Effector CD8-positive, alpha-beta T cell (primary cell): ENCODE results near the gene OR2W3.

Experiments used
- DNase-seq: peaks from one replicate; lab custom pipeline; 2025; lab: John Stamatoyannopoulos, UW
- total RNA-seq, 4 experiments: gene quantifications; one replicate each; lab custom pipeline; 2026; lab: John Stamatoyannopoulos, UW

OR2W3 gene
- 0 reads per million in 4 experiments for total RNA-seq

GRCh38 chr1:247895163-247895637 is at the start of gene OR2W3:
OR2W3 (plus strand) TSS chr1:247895587; CDS start chr1:247895587, 0 bp downstream.
- DNase-seq = no peak

DNA sequence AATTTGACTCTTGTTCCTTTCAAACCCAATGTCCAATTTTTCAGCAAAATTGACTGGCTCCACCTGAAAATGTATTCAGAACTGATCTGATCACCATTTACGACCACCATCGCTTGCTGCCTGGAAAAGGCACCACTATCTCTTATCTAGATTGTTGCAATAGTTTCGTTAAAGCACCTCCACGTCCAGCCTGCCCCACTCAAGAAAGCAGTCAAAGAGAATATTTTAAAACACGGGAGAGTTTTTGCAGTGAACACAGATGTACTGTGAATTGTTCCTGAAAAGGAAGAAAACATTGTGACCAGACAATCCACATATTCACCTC is 49.7 kb upstream of the OR2W3 start:
- DNase-seq = no peak

DNA sequence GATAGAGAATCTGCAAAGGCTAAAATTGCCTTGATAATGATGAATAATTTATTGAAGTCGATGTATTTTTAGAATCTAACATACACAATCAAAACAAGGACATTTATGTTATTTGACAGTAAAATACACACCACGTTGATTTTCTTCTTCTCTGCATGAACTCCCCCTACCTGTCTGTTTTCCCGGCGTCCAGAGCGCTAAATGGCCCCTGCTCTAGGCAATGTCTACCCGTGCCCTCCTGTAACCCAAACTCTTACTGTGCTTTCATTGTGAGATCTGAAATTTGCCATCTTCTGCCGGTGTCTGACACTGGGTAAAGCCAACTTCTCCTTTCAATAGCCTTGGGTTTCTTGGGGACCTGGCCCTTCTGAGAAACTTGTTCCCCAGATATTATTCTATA is 47.0 kb upstream of the OR2W3 start:
- DNase-seq = no peak

DNA sequence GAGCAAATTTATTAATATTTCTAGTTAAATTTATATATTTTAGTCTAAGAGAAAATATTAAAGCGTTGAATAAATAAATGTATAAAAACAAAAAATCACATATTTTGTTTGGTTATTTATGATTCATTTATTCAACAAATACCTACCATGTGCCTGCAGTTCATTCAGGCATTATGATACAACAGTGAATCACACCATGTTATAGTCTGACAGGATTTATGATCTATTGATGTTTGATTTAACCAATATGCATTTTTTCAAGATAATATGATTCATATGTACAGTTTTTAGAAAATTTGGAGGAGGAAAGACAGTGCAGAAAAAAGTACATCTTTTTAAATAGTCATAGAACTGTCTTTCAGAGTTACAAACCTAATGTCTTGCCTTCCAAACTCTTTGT is 45.8 kb upstream of the OR2W3 start:
- DNase-seq = no peak

DNA sequence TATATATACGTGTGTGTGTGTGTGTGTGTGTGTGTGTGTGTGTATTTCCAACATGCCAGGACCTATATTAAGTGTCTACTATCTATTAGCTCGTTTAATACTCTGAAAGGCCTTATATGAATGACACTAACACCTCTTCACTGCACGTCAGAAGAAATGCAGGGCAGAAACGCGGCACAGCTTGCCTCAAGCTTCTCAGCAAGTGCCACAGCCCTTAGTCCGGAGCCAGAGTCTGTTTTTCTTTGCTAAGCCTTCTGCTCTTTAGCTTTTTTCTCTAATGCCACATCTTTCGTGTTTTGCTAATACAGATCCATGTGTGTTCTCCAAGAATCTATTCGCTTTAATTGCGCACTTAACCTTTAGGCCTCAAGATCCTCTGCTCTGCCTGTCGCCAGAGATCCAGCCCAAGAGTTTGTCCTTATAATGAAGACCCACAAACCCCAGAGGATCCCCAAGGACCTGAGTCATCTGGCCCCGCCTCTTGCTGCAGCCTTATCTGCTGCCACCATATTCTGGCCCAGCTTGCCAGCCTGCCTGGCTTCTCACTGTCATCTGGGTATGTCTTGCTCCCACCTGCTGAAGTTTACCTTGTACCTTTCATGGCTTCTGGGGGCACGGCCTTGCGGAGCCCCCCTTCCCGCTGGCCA is 40.4 kb upstream of the OR2W3 start:
- no peak for DNase-seq

DNA sequence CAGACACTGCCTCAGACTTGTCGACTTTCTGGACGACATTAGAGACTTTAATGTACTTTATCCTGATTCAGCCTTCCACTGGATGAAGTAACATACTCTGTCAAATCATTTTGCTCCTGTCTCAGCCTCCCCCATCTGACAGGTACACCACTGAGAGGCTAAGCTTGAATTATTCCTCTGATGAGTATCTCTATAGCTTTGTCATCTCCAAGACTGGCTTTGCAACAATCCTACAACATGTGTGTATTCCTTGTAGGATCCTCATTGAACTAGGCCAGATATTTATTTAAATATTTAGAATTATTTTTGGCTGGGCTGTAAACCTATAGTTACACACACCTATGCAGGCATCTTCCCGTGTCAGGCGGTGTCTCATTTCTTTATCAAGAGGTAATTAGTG is 39.5 kb upstream of the OR2W3 start:
- DNase-seq = no peak

GRCh38 chr1:247857069-247857984 is 38.1 kb upstream of the OR2W3 start, which contains the start of gene TRIM58:
TRIM58 (plus strand) TSS chr1:247857187; CDS start chr1:247857247, 60 bp downstream.
- no peak for DNase-seq

GRCh38 chr1:247857985-247858619 is 37.3 kb upstream of the OR2W3 start:
- DNase-seq = no peak

GRCh38 chr1:247862756-247863155 is 32.6 kb upstream of the OR2W3 start:
- DNase-seq = no peak

- no peak for DNase-seq
Observed at GRCh38 chr1:247864644-247865043, 30.7 kb upstream of the OR2W3 start.

DNA sequence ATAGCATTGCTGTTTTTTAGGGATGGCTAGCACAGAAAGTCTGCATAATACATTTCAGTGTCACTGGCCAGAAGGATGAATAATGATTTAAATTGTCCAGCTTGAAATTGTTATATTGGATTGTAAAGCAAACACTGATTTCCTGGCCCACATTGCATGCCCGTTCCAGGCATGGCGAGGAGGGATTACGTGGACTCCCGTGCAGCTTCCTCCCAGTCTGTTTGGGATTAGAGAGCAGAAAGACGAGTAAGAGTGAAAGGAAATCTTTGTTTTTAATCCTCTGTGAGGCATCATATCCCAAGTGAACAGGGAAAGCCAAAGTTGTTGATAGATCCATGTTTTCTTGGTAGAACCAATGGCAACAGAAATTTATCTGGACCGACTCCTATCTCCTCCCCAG is 30.0 kb upstream of the OR2W3 start:
- no peak for DNase-seq

DNA sequence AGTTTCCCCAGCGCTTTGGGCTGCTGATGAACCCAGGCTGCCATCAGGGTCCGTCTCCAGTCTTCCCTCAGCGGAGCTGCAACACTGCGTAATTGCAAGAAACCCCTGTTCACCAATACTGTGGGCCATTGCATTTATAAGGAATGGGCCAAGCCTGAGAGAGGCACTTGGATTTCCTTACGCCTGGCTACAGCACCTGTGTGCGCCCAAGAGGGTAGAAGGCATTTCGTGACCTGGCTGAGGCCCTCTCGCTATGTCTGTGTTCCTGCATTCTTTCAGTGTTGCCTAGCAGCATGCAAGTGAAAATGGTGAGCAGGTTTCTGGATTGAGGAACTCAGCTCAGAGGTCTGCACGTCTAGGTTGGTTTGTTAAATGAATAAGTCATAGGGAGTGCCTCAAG is 12.0 kb upstream of the OR2W3 start:
- no peak for DNase-seq

DNA sequence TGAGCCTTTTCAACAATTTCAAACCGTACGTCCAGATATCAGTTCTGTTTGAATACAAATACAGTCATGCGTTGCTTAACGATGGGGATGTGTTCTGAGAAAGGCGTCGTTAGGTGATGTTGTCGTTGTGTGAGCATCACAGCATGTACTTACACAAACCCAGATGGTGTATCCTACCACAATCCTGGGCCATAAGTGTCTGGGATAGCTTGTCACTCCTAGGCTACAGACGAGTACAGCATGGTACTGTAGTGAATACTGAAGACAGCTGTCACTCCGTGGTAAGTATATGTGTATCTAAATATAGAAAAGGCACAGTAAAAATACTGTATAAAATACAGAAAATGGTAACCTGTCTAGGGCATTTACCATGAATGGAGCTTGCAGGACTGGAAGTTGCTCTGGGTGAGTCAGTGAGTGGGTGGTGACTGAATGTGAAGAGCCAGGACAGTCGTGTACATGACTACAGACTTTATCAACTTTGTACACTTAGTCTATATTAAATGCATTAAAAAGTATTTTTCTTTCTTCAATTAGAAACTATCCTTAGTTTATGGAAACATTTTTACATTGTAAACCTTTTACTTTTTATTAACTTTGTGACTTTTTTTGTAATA is 10.5 kb upstream of the OR2W3 start:
- DNase-seq = no peak

DNA sequence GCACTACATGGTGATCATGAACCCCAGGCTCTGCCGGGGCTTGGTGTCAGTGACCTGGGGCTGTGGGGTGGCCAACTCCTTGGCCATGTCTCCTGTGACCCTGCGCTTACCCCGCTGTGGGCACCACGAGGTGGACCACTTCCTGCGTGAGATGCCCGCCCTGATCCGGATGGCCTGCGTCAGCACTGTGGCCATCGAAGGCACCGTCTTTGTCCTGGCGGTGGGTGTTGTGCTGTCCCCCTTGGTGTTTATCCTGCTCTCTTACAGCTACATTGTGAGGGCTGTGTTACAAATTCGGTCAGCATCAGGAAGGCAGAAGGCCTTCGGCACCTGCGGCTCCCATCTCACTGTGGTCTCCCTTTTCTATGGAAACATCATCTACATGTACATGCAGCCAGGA is 589 bp downstream of the OR2W3 start:
- DNase-seq = no peak

GRCh38 chr1:247904122-247904521 is 8.7 kb downstream of the OR2W3 start:
- no peak for DNase-seq

DNA sequence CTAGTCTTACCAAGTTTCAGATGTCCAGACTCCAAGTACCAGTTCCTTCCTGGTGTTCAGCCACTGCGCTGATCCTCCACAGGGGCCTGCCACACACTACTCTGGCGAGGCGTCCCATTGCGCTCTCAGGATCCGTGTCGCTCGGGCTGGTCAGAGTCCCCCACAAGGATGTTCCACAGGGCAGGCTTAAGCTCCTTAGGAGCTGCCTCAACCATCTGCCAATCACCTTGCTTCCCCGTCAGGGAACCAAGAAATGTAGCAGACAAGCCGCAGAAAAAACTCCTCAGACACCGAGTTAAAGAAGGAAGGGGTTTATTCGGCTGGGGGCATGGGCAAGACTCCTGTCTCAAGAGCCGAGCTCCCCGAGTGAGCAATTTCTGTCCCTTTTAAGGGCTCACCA is 9.8 kb downstream of the OR2W3 start:
- DNase-seq = no peak

GRCh38 chr1:247905910-247906503 is 10.6 kb downstream of the OR2W3 start:
- no peak for DNase-seq

GRCh38 chr1:247906504-247907047 is 11.2 kb downstream of the OR2W3 start:
- DNase-seq = no peak

GRCh38 chr1:247908766-247909165 is 13.4 kb downstream of the OR2W3 start:
- DNase-seq = no peak

- no peak for DNase-seq
Observed at GRCh38 chr1:247913786-247914185, 18.4 kb downstream of the OR2W3 start.

- no peak for DNase-seq
Observed at GRCh38 chr1:247914941-247915662, 19.7 kb downstream of the OR2W3 start.
